HG02885 (cell line): ENCODE data around the gene C5orf46.
A peak's percentile ranks its signal among the peaks of the same experiment; 100 is the strongest.

Experiments
- ATAC-seq: cut with Tn5 transposase; IDR thresholded peaks from one replicate; pipeline ENCODE4 v1.9.1; 2021; ENCODE audit warnings: mild to moderate bottlenecking; ENCODE audit not compliant: unreplicated experiment, poor library complexity

Gene C5orf46

DNA sequence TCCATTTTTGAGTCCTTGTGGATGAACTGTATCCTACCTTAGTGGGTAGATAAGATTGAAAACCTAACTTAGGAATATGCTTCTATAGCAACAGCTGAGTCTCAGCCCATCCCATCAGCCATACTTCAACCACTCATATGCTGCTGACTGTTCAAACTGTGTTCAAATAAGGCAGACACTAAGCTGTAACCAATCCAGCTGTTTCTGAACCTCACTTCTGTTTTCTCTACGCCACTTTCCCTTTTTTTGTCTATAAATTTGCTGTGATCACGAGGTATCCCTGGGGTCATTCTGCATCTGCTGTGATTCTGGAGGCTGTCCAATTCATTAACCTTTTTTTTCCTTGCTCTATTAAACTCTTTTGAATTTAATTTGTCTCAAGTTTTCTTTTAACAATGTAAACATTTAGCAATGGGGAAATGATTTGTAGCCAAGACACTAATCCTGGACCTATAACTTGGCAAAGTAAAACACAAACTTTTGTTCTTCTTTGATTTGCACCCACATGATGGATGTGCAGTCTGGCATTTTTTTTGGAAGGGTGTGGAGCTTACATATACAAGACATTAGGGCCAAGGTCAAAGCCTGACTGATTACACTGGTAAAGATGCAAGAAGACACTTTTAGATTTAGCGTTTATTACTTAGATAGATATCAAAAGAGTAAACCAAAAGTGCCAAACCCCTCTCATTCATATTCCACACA is 42.7 kb downstream of the C5orf46 start:
- ATAC-seq: no peak

- no peak for ATAC-seq
Measured at GRCh38 chr5:147860641-147861025, 45.7 kb downstream of the C5orf46 start.

DNA sequence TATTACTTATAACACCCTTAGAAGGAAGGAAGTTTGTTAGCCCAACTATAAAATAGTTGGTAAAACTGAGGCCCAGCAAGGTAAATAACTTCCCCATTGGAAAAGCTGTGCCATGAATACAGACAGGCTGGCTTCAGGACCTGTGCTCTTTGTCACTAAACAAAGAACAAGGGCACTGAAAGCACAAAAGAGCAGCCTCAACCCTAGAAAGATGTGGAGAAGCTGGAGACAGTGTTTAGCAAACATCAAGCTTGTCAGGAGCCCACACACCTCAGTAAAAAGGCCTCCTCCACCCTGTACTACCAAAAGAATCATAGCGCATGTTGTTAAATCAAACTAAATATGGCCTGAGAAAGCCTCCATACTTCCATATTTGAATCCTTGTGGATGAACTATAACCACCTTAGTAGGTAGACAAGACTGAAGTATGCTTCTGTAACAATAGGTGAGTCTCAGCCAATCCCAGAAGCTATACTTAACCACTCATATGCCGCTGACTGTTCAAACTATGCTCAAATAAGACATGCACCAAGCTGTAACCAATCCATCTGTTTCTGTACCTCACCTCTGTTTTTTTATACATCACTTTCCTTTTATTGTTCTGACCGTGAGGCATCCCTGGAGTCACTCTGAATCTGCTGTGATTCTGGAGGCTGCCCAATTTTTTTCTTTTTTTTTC is 46.2 kb downstream of the C5orf46 start:
- ATAC-seq: no peak

GRCh38 chr5:147858565-147858964 is 47.8 kb downstream of the C5orf46 start:
- no peak for ATAC-seq

DNA sequence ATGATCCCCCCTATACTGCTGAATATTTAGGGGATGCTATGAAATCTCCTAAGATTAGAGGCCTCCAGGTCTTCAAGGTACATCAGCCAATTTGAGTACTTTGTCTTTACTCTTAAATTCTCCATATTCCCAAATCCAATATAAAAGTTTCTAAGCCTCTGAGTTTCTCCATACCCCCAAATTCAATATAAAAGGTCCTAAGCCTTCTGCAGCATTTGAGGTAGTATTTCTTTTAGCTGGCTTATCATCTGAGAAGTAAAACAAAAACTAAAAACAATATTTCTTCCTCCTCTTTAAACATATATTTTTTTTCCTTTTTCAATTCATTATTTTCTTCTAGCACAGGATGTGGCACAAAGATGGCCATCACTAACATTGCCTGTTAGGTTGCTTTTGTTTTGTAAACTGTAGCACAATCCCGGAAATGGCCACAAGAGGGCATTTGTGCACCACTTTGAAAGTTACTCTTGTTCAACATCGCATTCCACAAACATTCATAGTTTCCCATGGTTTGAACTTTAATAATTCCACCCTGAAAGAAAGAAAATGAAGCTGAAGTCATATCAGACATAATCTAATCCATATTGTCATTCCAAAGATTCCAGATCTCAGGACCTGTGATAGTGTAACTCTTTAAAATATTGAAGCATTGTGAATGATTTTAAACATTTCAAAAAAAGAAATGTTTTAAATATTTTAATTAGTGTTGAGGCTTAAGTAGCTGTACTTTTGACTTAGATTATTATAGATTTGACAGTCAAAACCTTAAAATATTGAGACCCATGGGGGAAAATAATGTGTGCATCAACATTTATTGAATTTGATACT is 48.8 kb downstream of the C5orf46 start:
- ATAC-seq: peak; percentile 97

- no peak for ATAC-seq
Measured at GRCh38 chr5:147856801-147857200, 49.5 kb downstream of the C5orf46 start.

DNA sequence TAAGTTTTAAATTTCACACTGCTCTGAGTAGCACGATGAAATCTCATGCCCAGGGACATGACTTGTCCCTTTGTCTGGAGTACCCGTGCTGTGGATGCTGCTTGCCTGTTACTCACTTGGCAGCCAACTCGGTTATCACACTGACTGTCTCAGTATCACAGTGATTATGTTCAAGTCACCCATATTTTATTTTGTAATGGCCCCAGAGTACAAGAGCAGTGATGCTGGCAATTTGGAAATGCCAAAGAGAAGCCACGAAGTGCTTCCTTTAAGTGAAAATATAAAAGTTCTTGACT is 50.6 kb downstream of the C5orf46 start:
- ATAC-seq: no peak

GRCh38 chr5:147854894-147855773 is 51.2 kb downstream of the C5orf46 start:
- ATAC-seq: no peak

GRCh38 chr5:147854331-147854730 is 52.0 kb downstream of the C5orf46 start:
- no peak for ATAC-seq

DNA sequence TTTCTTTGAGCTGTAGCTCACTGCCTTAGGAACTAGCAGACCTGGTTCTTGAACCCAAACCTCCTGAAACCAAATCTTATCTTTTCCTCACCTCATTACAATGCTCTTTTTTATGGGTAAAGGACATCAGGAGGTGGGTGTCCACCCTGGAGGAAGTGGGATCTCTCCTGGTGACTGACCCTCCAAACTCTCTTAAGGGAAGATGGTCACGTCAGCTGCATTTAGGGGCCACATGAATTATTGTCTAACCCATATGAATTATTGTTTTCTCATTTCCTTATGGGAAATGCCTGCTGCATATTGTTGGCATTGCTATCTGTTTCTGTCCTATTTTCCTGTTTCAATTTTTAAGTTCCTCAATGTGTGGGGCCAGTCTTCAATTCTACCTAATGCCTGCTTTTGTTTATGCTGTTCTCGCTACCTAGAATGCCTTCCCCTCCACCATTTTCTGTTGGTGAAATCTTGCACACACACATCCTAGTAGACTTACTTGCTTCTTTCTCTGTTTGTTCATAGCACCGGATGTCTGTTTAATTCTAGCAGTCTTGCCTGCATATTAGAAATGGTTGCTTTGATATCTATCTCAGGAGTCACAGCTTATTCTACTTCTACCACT is 52.9 kb downstream of the C5orf46 start:
- no peak for ATAC-seq

DNA sequence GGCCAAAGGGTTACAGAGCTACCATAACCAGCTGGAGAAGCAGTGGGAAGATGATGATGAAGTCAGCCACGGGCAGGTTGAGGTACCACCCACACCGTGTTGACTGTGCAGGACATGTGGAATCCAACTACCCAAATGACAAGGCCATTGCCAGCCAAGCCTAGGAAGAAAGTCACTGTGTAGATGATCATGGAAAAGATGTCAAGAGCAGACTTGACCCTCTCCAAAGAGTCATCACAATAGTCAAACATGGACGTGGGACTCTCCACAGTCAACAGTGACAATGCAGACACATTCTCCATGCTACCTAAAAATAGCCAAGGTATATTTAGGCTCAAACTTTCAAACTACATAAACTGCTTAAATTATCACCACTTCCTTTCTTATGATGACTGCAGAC is 54.0 kb downstream of the C5orf46 start:
- ATAC-seq: no peak

DNA sequence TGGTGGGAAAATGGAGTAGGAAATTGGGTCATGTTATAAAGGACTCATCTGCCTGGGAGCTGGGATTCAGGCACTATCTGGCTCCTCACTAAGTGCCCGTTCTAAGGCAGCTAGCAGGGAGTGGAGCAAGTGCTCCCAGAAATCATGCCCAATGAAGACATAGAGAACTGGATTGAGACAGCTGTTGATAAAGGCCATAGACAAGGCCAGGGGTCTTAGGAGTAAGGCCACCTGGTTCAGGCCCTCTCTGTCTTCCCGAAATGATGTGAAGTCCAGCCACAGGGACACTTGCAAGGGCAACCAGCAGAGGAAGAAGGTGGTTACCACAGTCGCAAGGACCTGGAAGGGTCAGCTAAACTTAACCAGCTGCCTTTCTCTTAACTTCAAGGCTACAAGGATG is 54.8 kb downstream of the C5orf46 start:
- ATAC-seq: no peak

DNA sequence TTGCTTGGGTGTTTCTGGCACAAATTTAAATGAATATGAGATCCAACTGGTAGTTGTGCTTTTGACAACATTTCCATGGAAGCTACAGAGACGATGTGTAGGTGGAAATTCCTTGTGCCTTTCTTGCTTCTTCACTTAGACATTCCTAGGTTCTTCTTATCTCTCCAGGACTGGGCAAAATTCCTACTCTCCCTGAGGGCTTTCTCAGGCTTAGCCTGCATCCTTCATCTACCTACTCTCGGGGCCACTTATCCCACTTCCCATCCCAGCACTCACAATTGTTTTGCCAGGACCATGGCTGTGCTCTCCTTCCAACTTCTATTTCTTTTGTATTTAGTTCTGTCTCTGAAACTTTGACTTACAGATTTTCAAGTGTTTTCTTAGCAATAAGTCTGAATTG is 57.1 kb downstream of the C5orf46 start:
- no peak for ATAC-seq

DNA sequence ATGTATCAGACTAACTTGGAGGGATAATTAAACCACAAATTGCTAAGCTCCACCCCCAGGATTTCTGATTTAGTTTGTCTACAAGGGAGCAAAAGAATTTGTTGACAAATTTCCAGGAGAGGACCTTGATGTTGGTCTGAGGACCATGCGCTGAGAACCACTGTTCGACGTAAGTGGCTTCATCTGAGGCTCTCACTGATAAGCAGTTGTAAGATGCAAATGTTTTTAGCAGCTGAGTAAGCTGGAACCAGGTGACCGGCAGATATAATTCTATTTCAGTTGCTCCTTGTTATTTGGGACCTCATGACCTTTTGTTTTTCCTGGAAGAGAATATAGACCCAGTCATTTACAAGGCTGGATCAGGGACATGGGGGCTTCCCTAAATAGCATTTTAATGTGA is 60.7 kb downstream of the C5orf46 start:
- no peak for ATAC-seq

GRCh38 chr5:147844846-147845245 is 61.5 kb downstream of the C5orf46 start:
- ATAC-seq: no peak

GRCh38 chr5:147842869-147843268 is 63.5 kb downstream of the C5orf46 start:
- ATAC-seq: no peak
